ENCODE data around the gene PML.
"Not testable (repeated sequence)": the region's sequence is repeated elsewhere in the genome, so short reads cannot be mapped to it uniquely, and the experiment has no call there.

The PML gene

DNA sequence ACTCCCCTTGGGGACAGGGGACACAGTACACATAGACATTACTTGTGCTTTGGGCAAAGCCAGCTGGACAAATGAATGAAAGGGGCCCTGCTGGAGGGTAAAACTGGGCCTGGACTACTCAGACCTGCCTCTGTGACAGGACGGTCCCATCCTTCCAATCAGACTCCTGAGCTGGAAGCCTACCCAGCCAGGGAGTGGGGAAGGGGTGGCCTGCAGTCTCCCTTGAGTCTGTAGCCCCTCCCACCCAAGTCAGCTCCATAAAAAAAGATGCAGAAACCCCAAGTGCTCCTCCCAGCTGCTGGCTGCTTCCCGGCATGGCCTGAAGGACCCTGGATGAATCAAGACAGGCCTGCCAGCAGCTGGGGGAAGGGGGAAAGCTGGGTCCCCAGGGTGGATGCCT lies 100.1 kb downstream of the PML start:
- not testable (repeated sequence) for H3K79me2 ChIP-seq (ENCODE audit: insufficient read depth, low read length); H2AFZ ChIP-seq (ENCODE audit: low read length); H3K9me2 ChIP-seq (ENCODE audit: low read depth, low read length); H3K9me3 ChIP-seq (ENCODE audit: low read length); H3F3A ChIP-seq (ENCODE audit: insufficient read depth, low read length); H3K4me3 ChIP-seq (ENCODE audit: low read depth, low read length, poor library complexity, severe bottlenecking); H3K4me1 ChIP-seq (ENCODE audit: insufficient read depth, low read length, severe bottlenecking); H3K36me3 ChIP-seq (ENCODE audit: insufficient read depth, low read length); H3K27ac ChIP-seq (ENCODE audit: low read depth, low read length, poor library complexity, severe bottlenecking); H3K4me2 ChIP-seq (ENCODE audit: low read length); H4K20me1 ChIP-seq (ENCODE audit: insufficient read depth, low read length); H3K9ac ChIP-seq (ENCODE audit: low read length); H3K27me3 ChIP-seq (ENCODE audit: insufficient read depth, low read length)

GRCh38 chr15:74095610-74096009 lies 101.1 kb downstream of the PML start:
- H3K36me3 ChIP-seq (ENCODE audit: insufficient read depth, low read length); H3K9me3 ChIP-seq (ENCODE audit: low read length); H3K4me2 ChIP-seq (ENCODE audit: low read length); H3K9ac ChIP-seq (ENCODE audit: low read length); H3F3A ChIP-seq (ENCODE audit: insufficient read depth, low read length); H3K79me2 ChIP-seq (ENCODE audit: insufficient read depth, low read length); H2AFZ ChIP-seq (ENCODE audit: low read length); H3K4me3 ChIP-seq (ENCODE audit: low read depth, low read length, poor library complexity, severe bottlenecking); H3K4me1 ChIP-seq (ENCODE audit: insufficient read depth, low read length, severe bottlenecking); H3K9me2 ChIP-seq (ENCODE audit: low read depth, low read length); H3K27me3 ChIP-seq (ENCODE audit: insufficient read depth, low read length); H4K20me1 ChIP-seq (ENCODE audit: insufficient read depth, low read length); H3K27ac ChIP-seq (ENCODE audit: low read depth, low read length, poor library complexity, severe bottlenecking): not testable (repeated sequence)

DNA sequence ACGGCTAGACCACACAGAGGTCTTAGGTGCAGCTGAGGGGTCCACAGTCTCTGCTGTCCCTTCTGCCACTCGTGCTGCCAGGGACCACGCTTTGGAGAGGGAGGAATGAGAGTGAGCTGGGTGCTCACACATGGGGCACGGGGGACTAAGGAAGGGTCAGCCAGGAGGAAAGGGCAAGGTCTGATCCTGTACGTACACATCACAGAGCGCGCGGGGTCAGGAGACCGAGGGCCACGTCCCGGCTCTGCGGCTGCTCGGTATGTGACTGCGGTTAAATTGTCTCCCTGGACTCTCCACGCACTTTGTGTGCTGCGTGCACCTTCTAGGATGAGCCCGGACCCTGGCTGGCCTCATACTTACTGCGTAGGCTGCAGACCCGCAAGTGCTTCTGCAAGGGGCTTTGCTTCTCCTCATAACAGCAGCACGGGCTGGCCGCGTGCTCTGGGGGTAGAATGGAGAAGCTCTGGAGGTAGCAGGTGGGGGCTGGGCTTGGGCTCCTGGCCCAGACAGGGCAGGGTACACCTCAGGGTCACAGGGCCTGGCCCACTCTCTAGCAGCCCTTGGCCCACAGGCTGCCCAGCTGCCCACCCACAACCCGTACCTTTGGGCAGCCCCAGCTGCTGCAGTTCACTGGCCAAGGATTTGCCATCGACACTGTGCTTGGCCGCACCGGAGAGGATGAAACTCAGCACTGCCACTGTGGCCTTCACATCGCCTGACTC lies 102.4 kb downstream of the PML start:
- H3K4me3 ChIP-seq (ENCODE audit: low read depth, low read length, poor library complexity, severe bottlenecking); H3K9ac ChIP-seq (ENCODE audit: low read length); H3K4me1 ChIP-seq (ENCODE audit: insufficient read depth, low read length, severe bottlenecking); H3F3A ChIP-seq (ENCODE audit: insufficient read depth, low read length); H3K9me3 ChIP-seq (ENCODE audit: low read length); H3K4me2 ChIP-seq (ENCODE audit: low read length); H4K20me1 ChIP-seq (ENCODE audit: insufficient read depth, low read length); H2AFZ ChIP-seq (ENCODE audit: low read length); H3K27me3 ChIP-seq (ENCODE audit: insufficient read depth, low read length); H3K9me2 ChIP-seq (ENCODE audit: low read depth, low read length); H3K27ac ChIP-seq (ENCODE audit: low read depth, low read length, poor library complexity, severe bottlenecking); H3K36me3 ChIP-seq (ENCODE audit: insufficient read depth, low read length); H3K79me2 ChIP-seq (ENCODE audit: insufficient read depth, low read length): not testable (repeated sequence)

Measured in OCI-LY1 (cell line).